Psoas muscle (tissue), 8 donors: Measurements from ENCODE around the gene VAT1. TPM values are rescaled to one million over a fixed set of nuclear protein-coding genes. Genes with fewer than 3 reads are reported as not detected.

Experiments
- ATAC-seq, 4 donors: fragments of 200-7000 bp; cut with Tn5 transposase; one replicate each; pipeline ENCODE4 v1.9.1; 2020; ENCODE audit warnings: moderate library complexity in 3 of 4, mild to moderate bottlenecking in 2 of 4
- DNase-seq, 2 donors: peaks; one replicate each; pipeline ENCODE4 v3.0.0-alpha.2; 2020
- H3K27ac ChIP-seq: fragments of 200-600 bp; one replicate; pipeline ENCODE4 v1.8.0; 2022
- H3K27me3 ChIP-seq, 3 donors: fragments of 200-600 bp in 1 of 3; one replicate each; pipeline versions ENCODE4 v1.6.1 to v1.8.0; 2013 to 2022; ENCODE audit warnings: low read length in 2 of 3, mild to moderate bottlenecking in 2 of 3, moderate library complexity in 1 of 3; ENCODE audit not compliant: insufficient read depth in 3 of 3
- H3K36me3 ChIP-seq, 2 donors: fragments of 200-600 bp in 1 of 2; one replicate each; pipeline versions ENCODE4 v1.6.1 to v1.8.0; 2013 to 2022; ENCODE audit warnings: low read depth in 1 of 2, mild to moderate bottlenecking in 1 of 2, moderate library complexity in 1 of 2; ENCODE audit not compliant: insufficient read depth in 1 of 2
- H3K4me1 ChIP-seq: fragments of 200-600 bp; one replicate; pipeline ENCODE4 v1.8.0; 2022
- H3K4me3 ChIP-seq: fragments of 200-600 bp; one replicate; pipeline ENCODE4 v1.8.0; 2022; ENCODE audit warnings: mild to moderate bottlenecking
- H3K9me3 ChIP-seq: fragments of 200-600 bp; one replicate; pipeline ENCODE4 v1.8.0; 2022
- WGBS, 3 donors: extraction: QIAGEN DNeasy Blood & Tissue Kit; methylation state at CpG; one replicate each; pipeline versions ENCODE4 v1.1.6 to v1.1.7; 2013; 5-methylcytosine and 5-hydroxymethylcytosine counted together
- intact Hi-C, 2 donors: fragments of 100-400 bp; cut with DNase I; formaldehyde crosslinking; loops; one replicate each; pipeline versions ENCODE4 v1.11.0 to v1.14.2; 2022
- polyA plus RNA-seq, 3 donors: library from polyadenylated mRNA; stranded (reverse); fragments of 200-250 nt; gene quantifications; one replicate each; pipeline ENCODE4 v1.2.3, GENCODE V29; 2013
- total RNA-seq, 4 donors: library from RNA; stranded (reverse); fragmentation: NEBNext Ultra II Directional in 2 of 4; extraction: Animal tissue kit (Norgen Biotek cat#: 25700) in 2 of 4; gene quantifications; one replicate each; pipeline versions ENCODE4 v1.2.1 to v1.2.4, GENCODE V29; 2021 to 2023
- TF ChIP-seq, protein P1 (sequence below): fragments of 200-600 bp; IDR thresholded peaks from one replicate; pipeline ENCODE4 v1.8.0; 2022; ENCODE audit warnings: antibody characterized with exemption
- donor health status: healthy with polysubstance abuse.
- donor health status: DM: no; HTN: no; CAD: no; lungs with moderate emphysema.
- donor health status: Bipolar disorder and iron deficiency.
- donor health status: healthy.
- donor health status: DM: yes; HTN: yes; CAD: no.
- donor health status: DM: no; HTN: no; CAD: no.
- donor health status: DM: no; HTN: no; CAD: no.
- donor health status: DM: yes; HTN: yes; CAD: no.

VAT1 gene
- total and polyA plus RNA-seq, 7 donors: 19.2 to 50.6 (median 20.2) TPM

DNA sequence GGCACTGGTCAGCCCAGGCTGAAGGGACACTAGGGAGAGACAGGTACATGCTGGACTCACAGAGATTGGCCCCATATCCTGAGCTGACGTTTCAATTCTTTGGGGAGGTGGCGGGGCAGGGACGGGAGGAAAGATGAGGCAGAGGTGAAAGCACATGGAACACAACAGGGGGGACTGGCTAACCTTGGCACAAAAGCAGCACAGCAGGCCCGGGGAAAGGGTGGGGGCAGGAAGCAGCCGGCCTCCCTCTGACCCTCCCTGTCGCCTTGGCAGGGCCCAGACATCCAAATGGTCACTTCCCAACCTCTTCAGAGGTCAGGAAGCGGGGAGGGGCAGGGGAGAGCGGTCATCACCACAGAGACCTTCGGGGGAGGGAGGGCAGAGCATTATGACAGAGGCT lies 6.6 kb downstream of the VAT1 start:
- Histone ChIP-seq H3K4me1 (peaks cover 7% of the 10 kb centered on the region), H3K9me3 (no peaks in the 10 kb centered on the region), H3K27ac (peak overlapping the region; percentile 46), H3K27me3 (no peaks in the 10 kb centered on the region), H3K36me3 (peaks cover 0 to 52% of the 10 kb centered on the region in 2 donors), H3K4me3 (no peak overlapping the region)
- intact Hi-C loops: no loop called here
- DNase-seq (peak; percentile 73 to 87), ATAC-seq (peak; percentile 22 to 66 (median 64))
- WGBS, 3 donors: 45 to 54% (median 49%) methylated on average over 8 to 9 of the region's 9 CpGs
- TF ChIP-seq, protein P1, sequence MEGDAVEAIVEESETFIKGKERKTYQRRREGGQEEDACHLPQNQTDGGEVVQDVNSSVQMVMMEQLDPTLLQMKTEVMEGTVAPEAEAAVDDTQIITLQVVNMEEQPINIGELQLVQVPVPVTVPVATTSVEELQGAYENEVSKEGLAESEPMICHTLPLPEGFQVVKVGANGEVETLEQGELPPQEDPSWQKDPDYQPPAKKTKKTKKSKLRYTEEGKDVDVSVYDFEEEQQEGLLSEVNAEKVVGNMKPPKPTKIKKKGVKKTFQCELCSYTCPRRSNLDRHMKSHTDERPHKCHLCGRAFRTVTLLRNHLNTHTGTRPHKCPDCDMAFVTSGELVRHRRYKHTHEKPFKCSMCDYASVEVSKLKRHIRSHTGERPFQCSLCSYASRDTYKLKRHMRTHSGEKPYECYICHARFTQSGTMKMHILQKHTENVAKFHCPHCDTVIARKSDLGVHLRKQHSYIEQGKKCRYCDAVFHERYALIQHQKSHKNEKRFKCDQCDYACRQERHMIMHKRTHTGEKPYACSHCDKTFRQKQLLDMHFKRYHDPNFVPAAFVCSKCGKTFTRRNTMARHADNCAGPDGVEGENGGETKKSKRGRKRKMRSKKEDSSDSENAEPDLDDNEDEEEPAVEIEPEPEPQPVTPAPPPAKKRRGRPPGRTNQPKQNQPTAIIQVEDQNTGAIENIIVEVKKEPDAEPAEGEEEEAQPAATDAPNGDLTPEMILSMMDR: no peak

DNA sequence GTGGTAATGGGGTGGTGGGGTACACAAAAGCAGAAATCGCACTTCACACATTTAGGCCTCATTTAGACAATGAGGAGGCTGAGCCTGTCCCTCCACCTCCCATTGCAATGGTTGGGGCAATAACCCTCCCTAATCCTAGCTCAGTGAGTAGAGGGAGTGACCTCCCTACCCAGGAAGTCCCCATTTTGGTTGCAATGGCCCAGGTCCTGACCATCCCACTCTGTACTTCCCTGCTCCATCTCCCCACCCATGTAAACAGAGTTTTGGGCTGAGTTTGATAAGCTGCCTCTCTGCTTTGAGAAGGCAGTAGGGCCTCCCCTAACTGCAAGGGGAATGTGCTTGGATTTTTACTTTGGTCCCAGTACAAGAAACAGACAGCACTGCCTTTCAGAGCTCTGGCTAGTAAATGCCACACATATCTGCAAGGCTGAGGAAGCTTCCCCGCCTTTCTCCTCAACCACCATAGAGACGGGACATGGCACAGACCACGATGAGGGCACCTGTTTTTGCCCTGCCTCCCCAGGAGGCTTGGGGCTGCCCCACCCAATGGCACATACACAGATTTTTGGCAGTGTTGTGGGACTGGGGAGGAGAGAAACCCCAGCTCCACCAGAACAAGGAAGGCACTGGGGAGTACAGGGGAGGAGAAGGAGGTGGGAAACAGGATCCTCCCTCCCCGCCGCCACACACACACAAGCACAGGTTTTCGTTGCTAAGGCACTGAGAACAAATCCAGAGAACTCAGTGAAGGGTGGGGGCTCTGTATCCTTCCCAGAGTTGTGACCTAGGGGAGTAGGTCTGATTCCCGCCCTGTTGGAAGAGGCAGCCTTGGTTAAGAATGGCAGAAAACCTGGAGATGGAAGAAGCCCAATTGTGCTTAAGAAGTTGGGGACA lies 7.3 kb downstream of the VAT1 start:
- no peak overlapping the region for H3K4me3 ChIP-seq
- WGBS, 3 donors: 71 to 76% (median 75%) methylated on average over 8 of the region's 8 CpGs
- no peak for ATAC-seq
- TF ChIP-seq, protein P1: no peak
- no peaks in the 10 kb centered on the region for H3K27me3 ChIP-seq
- peaks cover 0 to 52% of the 10 kb centered on the region in 2 donors for H3K36me3 ChIP-seq
- H3K4me1 ChIP-seq: peaks cover 5% of the 10 kb centered on the region
- H3K27ac ChIP-seq: peak overlapping the region; percentile 46
- H3K9me3 ChIP-seq: no peaks in the 10 kb centered on the region
- DNase-seq: no peak
- intact Hi-C loops: no loop called here

DNA sequence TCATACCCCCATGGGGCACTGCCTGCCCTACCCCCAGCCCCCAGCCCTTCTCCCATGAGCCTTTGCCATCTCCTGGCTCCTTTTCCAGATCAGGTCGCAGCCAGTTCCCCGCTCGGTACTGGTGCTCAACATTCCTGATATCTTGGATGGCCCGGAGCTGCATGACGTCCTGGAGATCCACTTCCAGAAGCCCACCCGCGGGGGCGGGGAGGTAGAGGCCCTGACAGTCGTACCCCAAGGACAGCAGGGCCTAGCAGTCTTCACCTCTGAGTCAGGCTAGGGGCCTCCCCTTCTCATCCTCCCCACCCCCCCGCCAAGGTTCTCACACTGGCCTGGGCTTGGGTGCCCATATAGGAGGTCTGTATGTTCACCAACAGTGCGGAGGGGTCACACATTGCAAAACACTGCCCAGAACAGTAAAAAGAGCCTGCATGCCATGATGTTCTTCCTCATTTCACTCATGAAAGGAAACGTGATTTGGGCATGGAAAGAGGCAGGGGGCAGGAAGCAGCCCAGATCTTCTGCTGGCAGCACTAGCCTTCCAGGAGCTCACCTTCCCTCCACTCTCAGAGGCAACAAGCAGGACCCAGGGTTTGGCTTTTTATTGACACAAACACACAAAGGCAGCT lies 8.1 kb downstream of the VAT1 start:
- TF ChIP-seq, protein P1: no peak
- peaks cover 0 to 52% of the 10 kb centered on the region in 2 donors for H3K36me3 ChIP-seq
- ATAC-seq: no peak

DNA sequence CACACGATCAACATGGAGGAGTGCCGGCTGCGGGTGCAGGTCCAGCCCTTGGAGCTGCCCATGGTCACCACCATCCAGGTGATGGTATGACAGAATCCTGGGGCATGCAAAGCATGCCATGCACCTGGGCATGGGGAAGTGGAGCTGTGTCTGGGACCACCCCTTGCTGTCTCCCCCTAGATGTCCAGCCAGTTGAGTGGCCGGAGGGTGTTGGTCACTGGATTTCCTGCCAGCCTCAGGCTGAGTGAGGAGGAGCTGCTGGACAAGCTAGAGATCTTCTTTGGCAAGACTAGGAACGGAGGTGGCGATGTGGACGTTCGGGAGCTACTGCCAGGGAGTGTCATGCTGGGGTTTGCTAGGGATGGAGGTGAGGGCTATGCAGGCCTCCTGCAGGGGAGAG lies 8.9 kb downstream of the VAT1 start:
- DNase-seq (no peak), ATAC-seq (no peak)
- 75 to 79% (median 75%) methylated on average over 8 of the region's 8 CpGs for WGBS, 3 donors
- H3K27ac ChIP-seq: no peak overlapping the region
- peaks cover 0 to 45% of the 10 kb centered on the region in 2 donors for H3K36me3 ChIP-seq
- TF ChIP-seq, protein P1: no peak
- H3K27me3 ChIP-seq: no peaks in the 10 kb centered on the region
- no peaks in the 10 kb centered on the region for H3K9me3 ChIP-seq
- intact Hi-C loops: no loop called here
- H3K4me1 ChIP-seq: no peaks in the 10 kb centered on the region
- no peak overlapping the region for H3K4me3 ChIP-seq

More for the DNA sequence above, 8.1 kb downstream of the VAT1 start:
- no peak for DNase-seq
- H3K27ac ChIP-seq: no peak overlapping the region
- intact Hi-C loops: no loop called here
- no peaks in the 10 kb centered on the region for H3K9me3 ChIP-seq
- no peaks in the 10 kb centered on the region for H3K27me3 ChIP-seq
- WGBS, 3 donors: 78 to 82% (median 79%) methylated on average over 12 of the region's 12 CpGs
- peaks cover 3% of the 10 kb centered on the region for H3K4me1 ChIP-seq
- no peak overlapping the region for H3K4me3 ChIP-seq
